PC-3 (cell line): ENCODE results near the gene TMEM131L.

Source experiments
- EZH2 ChIP-seq: fragments of 300-600 bp; sonication (generic); IDR thresholded peaks from one replicate; pipeline ENCODE4 v1.6.1; 2017; ENCODE audit warnings: antibody characterized with exemption, mild to moderate bottlenecking, low read length; ENCODE audit not compliant: unreplicated experiment
- EZH2phosphoT487 ChIP-seq: fragments of 300-600 bp; sonication (generic); IDR thresholded peaks from 2 replicates; pipeline ENCODE4 v1.6.1; 2018; ENCODE audit warnings: mild to moderate bottlenecking, antibody characterized with exemption, low read length, borderline replicate concordance
- TF ChIP-seq, protein P1 (sequence below): fragments of 300-600 bp; sonication (generic); conservative IDR thresholded peaks from 2 replicates; pipeline ENCODE4 v1.5.1; 2017; ENCODE audit warnings: antibody characterized with exemption, low read depth, mild to moderate bottlenecking, low read length

DNA sequence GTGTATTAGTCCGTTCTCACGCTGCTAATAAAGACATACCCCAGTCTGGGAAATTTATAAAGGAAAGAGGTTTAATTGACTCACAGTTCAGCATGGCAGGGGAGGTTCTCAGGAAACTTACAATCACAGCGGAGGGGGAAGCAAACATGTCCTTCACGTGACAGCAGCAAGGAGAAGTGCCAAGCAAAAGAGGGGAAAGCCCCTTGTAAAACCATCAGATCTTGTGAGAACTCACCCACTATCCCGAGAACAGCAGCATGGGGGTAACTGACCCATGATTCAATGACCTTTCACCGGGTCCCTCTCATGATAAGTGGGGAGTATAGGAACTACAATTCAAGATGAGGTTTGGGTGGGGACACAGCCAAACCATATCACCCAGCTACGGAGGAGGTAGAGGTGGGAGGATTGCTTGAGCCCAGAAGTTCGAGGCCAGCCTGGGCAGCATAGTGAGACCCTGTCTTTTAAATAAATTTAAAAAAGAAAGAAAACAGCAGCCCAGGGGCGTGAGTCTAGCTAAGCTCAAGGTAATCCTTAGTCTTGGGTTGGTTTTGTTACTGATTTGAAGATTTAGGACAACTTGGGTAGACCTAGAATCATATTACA lies 46.4 kb upstream of the TMEM131L start:
- TF ChIP-seq, protein P1, sequence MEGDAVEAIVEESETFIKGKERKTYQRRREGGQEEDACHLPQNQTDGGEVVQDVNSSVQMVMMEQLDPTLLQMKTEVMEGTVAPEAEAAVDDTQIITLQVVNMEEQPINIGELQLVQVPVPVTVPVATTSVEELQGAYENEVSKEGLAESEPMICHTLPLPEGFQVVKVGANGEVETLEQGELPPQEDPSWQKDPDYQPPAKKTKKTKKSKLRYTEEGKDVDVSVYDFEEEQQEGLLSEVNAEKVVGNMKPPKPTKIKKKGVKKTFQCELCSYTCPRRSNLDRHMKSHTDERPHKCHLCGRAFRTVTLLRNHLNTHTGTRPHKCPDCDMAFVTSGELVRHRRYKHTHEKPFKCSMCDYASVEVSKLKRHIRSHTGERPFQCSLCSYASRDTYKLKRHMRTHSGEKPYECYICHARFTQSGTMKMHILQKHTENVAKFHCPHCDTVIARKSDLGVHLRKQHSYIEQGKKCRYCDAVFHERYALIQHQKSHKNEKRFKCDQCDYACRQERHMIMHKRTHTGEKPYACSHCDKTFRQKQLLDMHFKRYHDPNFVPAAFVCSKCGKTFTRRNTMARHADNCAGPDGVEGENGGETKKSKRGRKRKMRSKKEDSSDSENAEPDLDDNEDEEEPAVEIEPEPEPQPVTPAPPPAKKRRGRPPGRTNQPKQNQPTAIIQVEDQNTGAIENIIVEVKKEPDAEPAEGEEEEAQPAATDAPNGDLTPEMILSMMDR = no peak
- no peak for TF ChIP-seq EZH2phosphoT487
- TF ChIP-seq EZH2 = no peak
